ENCODE data around the gene ABCA3. TPM values are rescaled to one million over a fixed set of nuclear protein-coding genes. Genes with fewer than 3 reads are reported as not detected.

The ABCA3 gene
- total RNA-seq, 8 experiments from 2014 or later = 2.1 to 41.4 (median 23.3) TPM

DNA sequence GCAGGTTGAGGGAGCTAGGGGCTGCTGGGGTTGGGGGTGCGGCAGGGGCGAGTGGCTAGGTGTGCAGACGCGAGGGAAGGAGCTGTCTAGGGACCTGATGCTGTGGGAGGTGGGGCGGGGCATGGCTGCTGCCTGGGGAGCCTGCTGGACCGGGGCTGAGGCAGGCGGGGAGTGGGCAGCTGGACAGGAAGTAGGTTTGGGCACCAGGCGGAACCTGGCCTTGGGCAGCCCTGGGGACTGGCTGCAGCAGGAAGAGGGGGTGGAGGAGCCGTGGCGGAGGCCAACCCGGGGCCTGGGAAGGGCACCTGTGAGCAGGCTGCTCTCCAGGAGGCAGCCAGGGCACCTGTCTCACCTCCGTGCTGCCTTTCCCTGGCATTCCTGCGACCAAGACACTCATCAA, 110.2 kb downstream of the ABCA3 start:
- no peak for ATAC-seq (replicated peaks in 6 of 8)
- no CpG with 5 or more reads among the region's 13 CpGs for WGBS, 10 experiments
- Histone ChIP-seq H3K27ac (peak overlapping the region in 1 of 2 donors; percentile 51), H3K4me1 (replicated peaks in 1 of 2) (no peaks in the 10 kb centered on the region), H3K4me3 (no peak overlapping the region)
- in situ Hi-C loops (cut with MboI; ENCODE audit: low pct_unique_long_range_greater_than_20kb in 2 of 9, low sequenced_read_pairs in 9 of 9, unreplicated experiment in 9 of 9) = no loop called here

DNA sequence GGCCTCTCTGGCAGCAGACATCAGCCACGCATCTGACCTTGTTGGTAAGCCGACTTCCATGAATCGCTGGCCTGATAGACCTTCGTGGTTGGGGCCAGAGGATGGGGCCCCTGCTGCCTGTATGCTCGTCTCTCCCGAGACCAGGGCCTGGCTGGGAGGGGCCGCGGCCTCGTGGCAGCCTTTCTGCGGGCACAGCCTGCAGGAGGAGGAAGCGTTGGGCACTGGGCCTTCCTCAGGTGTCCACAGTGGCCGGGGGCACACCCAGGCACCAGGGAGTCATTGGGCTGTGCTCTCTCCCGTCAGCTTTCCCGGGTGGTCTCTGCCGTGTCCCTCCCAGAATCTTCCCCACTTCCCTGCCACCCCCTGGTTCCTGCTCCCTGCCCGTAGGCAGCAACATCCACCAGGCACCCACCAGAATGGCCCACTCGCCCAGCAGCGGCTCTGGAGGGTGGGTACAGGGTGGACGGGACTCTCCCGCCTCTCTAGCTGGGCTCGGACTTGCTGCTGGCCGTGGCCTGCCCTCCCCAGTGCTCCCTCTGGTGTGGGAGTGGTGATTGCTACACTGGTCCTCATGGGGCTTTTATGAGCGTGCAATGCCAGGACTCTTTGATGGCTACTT, 110.8 kb downstream of the ABCA3 start:
- WGBS, 10 experiments = 80 to 100% (median 100%) methylated on average over 1 to 11 of the region's 23 CpGs; no CpG with 5 or more reads in 4 of the 10 experiments
- ATAC-seq (replicated peaks in 6 of 8) = no peak

DNA sequence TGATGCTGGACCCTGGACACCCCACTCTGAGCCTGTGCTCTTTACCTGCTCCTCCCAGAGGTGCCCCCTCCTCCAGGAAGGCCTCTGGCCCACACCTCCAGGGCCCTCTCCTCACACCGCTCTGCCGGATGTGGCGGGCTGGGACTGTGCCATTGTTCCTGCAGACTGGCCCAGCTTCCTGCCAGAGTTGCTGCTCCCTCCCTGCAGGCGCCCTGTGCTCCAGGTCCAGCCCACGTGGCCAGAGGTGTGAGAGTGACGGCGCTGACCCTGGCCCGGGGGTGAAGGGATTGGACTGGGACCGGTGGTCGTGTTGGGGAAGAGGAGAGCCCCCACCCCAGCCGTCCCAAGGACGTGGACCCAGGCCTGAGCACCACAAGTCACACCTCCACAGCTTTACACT, 111.4 kb downstream of the ABCA3 start:
- ATAC-seq (replicated peaks in 6 of 8) = no peak

More for the DNA sequence above, 110.8 kb downstream of the ABCA3 start:
- Histone ChIP-seq H3K27ac (no peak overlapping the region), H3K4me1 (replicated peaks in 1 of 2) (peaks cover 5% of the 10 kb centered on the region in 2 donors), H3K4me3 (no peak overlapping the region)
- in situ Hi-C loops (cut with MboI; ENCODE audit: low pct_unique_long_range_greater_than_20kb in 2 of 9, low sequenced_read_pairs in 9 of 9, unreplicated experiment in 9 of 9) = no loop called here

DNA sequence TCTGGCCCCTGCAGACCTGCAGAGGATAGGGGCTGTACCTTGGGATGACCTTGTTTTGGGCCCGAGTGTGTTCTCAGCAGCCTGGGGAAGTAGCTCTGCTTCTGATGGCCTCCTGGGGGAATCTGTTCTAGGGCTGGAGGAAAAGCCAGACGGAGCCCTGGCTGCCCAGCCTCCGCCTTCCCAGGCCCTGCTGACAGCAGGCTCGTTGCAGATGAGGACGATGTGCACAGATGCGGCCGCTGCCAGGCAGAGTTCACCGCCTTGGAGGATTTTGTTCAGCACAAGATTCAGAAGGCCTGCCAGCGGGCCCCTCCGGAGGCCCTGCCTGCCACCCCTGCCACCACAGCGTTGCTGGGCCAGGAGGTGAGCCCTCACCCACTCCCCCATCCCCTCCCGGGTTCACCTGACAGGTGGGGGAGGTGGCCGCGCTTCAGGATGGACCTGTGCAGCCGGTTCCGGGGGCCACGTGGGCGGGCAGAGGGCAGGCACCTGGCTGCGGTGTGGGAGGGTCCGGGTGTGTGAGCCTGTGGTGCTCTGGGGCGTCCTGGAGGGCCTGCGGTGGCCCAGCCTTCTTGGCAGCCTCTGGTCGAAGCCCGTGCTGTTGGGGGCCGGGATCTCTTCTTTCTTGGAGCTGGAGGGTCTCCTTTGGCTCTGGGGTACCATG, 112.2 kb downstream of the ABCA3 start:
- no peak for ATAC-seq (replicated peaks in 6 of 8)
- no peak overlapping the region for H3K27ac ChIP-seq
- in situ Hi-C loops (cut with MboI; ENCODE audit: low pct_unique_long_range_greater_than_20kb in 2 of 9, low sequenced_read_pairs in 9 of 9, unreplicated experiment in 9 of 9) = no loop called here
- no peak overlapping the region for H3K4me3 ChIP-seq
- H3K4me1 ChIP-seq (replicated peaks in 1 of 2) = peaks cover 10 to 11% of the 10 kb centered on the region in 2 donors
- 80 to 100% (median 100%) methylated on average over 1 of the region's 25 CpGs; no CpG with 5 or more reads in 7 of the 10 experiments for WGBS, 10 experiments

More for the DNA sequence above, 111.4 kb downstream of the ABCA3 start:
- in situ Hi-C loops (cut with MboI; ENCODE audit: low pct_unique_long_range_greater_than_20kb in 2 of 9, low sequenced_read_pairs in 9 of 9, unreplicated experiment in 9 of 9) = no loop called here
- H3K27ac ChIP-seq = no peak overlapping the region
- 90 to 100% methylated on average over 2 to 8 of the region's 12 CpGs; no CpG with 5 or more reads in 8 of the 10 experiments for WGBS, 10 experiments
- H3K4me3 ChIP-seq = no peak overlapping the region
- peaks cover 10 to 11% of the 10 kb centered on the region in 2 donors for H3K4me1 ChIP-seq (replicated peaks in 1 of 2)

DNA sequence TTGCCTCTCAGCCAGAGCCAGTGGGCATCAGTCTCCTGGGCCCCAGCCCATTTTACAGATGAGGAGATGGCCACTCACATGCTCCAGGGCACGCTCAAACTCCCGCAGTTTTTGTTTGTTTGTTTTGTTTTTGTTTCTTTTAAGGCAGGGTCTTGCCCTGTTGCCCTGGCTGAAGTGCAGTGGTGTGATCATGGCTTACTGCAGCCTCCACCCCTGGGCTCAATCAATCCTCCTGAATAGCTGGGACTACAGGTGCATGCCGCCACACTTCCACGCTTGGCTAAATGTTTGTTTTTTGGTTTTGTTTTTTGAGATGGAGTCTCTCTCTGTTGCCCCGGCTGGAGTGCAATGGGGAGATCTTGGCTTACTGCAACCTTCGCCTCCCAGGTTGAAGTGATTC, 113.6 kb downstream of the ABCA3 start:
- no peak overlapping the region for H3K4me3 ChIP-seq
- peaks cover 10 to 11% of the 10 kb centered on the region in 2 donors for H3K4me1 ChIP-seq (replicated peaks in 1 of 2)
- 81 to 100% (median 93%) methylated on average over 1 to 5 of the region's 6 CpGs; no CpG with 5 or more reads in 5 of the 10 experiments for WGBS, 10 experiments
- no peak for ATAC-seq (replicated peaks in 6 of 8)
- in situ Hi-C loops (cut with MboI; ENCODE audit: low pct_unique_long_range_greater_than_20kb in 2 of 9, low sequenced_read_pairs in 9 of 9, unreplicated experiment in 9 of 9) = no loop called here
- no peak overlapping the region for H3K27ac ChIP-seq

DNA sequence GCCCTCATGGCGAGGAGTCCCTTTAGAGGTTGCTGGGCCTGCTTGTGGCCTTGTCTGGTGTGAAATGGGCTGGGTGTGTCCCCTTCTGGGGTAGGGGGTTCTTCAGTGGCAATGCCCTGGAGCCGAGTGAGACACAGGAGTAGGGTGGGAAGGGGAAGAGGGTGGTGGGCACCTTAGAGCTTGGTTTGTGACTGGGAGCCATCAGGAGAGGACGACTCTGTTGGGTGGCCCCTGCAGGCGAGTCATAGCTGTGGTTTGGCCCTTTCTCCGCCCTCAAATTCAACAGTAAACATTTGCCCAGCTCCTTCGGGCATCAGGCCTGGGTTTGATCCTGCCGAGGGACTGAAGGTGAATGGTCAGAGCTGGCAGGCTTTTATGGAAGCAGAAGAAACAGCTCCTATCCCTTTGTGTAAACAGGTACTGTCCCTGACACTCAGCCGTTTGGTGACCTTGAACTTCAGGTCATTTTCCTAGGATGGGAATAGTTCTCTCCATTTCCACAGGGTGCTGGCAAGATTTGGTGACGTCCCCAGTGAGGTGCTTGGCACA, 114.2 kb downstream of the ABCA3 start:
- in situ Hi-C loops (cut with MboI; ENCODE audit: low pct_unique_long_range_greater_than_20kb in 2 of 9, low sequenced_read_pairs in 9 of 9, unreplicated experiment in 9 of 9) = no loop called here
- H3K27ac ChIP-seq = no peak overlapping the region
- ATAC-seq (replicated peaks in 6 of 8) = no peak
- 76 to 96% (median 85%) methylated on average over 1 to 4 of the region's 9 CpGs; no CpG with 5 or more reads in 4 of the 10 experiments for WGBS, 10 experiments
- no peak overlapping the region for H3K4me3 ChIP-seq
- peaks cover 10 to 11% of the 10 kb centered on the region in 2 donors for H3K4me1 ChIP-seq (replicated peaks in 1 of 2)

Other genes starting within 250 kb of the ABCA3 start
- gene PKD1, start 204.8 kb downstream of the ABCA3 start, total RNA-seq = 100 to 1,000 TPM in 1 of 8 experiments, 10 to 100 TPM in 7; 27.9 to 123 (median 58.3) TPM
- 10 to 100 TPM in 2 of 8 experiments, 1 to 10 TPM in 6; 3.3 to 22.2 (median 5.2) TPM for gene RAB26, start 192.1 kb downstream of the ABCA3 start, total RNA-seq
- gene TRAF7, start 184.9 kb downstream of the ABCA3 start, total RNA-seq = 10 to 100 TPM; 20.7 to 82.2 (median 33.3) TPM
- 10 to 100 TPM in 1 of 8 experiments, 1 to 10 TPM in 6, under 1 TPM in 1; 0.61 to 12.2 (median 6.0) TPM for gene CASKIN1, start 144.1 kb downstream of the ABCA3 start, total RNA-seq
- 10 to 100 TPM; 25.9 to 59.8 (median 38.7) TPM for gene MLST8, start 135.3 kb downstream of the ABCA3 start, total RNA-seq
- 10 to 100 TPM in 2 of 8 experiments, 1 to 10 TPM in 6; 1.1 to 15.1 (median 8.4) TPM for gene BRICD5, start 129.9 kb downstream of the ABCA3 start, total RNA-seq
- 10 to 100 TPM in 4 of 8 experiments, 1 to 10 TPM in 4; 6.5 to 14.9 (median 9.9) TPM for gene PGP, start 125.9 kb downstream of the ABCA3 start, total RNA-seq
- gene E4F1, start 117.1 kb downstream of the ABCA3 start, total RNA-seq = 10 to 100 TPM; 15.4 to 32.4 (median 23.1) TPM
- 1 to 10 TPM in 6 of 8 experiments, under 1 TPM in 2; 0.61 to 3.0 (median 1.2) TPM for gene DNASE1L2, start 104.3 kb downstream of the ABCA3 start, total RNA-seq
- gene ECI1, start 89.1 kb downstream of the ABCA3 start, total RNA-seq = 10 to 100 TPM; 26.6 to 56.4 (median 32.6) TPM
- gene RNPS1, start 72.6 kb downstream of the ABCA3 start, total RNA-seq = 100 to 1,000 TPM; 108 to 257 (median 163) TPM
- gene CCNF, start 88.7 kb upstream of the ABCA3 start, total RNA-seq = 10 to 100 TPM in 3 of 8 experiments, 1 to 10 TPM in 5; 1.7 to 32.2 (median 6.8) TPM
- 10 to 100 TPM in 4 of 8 experiments, 1 to 10 TPM in 3, under 1 TPM in 1; 0.61 to 26.8 (median 10.0) TPM for gene TEDC2, start 119.4 kb upstream of the ABCA3 start, total RNA-seq
- gene NTN3, start 130.6 kb upstream of the ABCA3 start, total RNA-seq = 1 to 10 TPM in 7 of 8 experiments, under 1 TPM in 1; 0.51 to 4.6 (median 1.4) TPM
- 10 to 100 TPM; 12.3 to 23.5 (median 14.7) TPM for gene TBC1D24, start 134.4 kb upstream of the ABCA3 start, total RNA-seq
- 10 to 100 TPM; 24.7 to 75.3 (median 47.4) TPM for gene ATP6V0C, start 173.2 kb upstream of the ABCA3 start, total RNA-seq
- gene AMDHD2, start 179.6 kb upstream of the ABCA3 start, total RNA-seq = 10 to 100 TPM in 6 of 8 experiments, 1 to 10 TPM in 2; 5.6 to 41.7 (median 14.4) TPM
- gene CEMP1, start 190.7 kb upstream of the ABCA3 start, total RNA-seq = 1 to 10 TPM in 7 of 8 experiments, under 1 TPM in 1; 0.76 to 6.4 (median 2.5) TPM
- 10 to 100 TPM; 17.0 to 31.6 (median 26.2) TPM for gene PDPK1, start 197.3 kb upstream of the ABCA3 start, total RNA-seq